Sigmoid colon (tissue), 4 donors: Measurements from ENCODE around the gene GMPR2.

Experiments
- EP300 ChIP-seq, 4 donors: sonication (generic); formaldehyde crosslinking; IDR thresholded peaks; one replicate each; pipeline ENCODE4 v1.6.1; 2017; ENCODE audit warnings: antibody characterized with exemption in 4 of 4
- POLR2A ChIP-seq, 2 donors: fragments of 450-650 bp; IDR thresholded peaks; one replicate each; pipeline ENCODE4 v1.6.1; 2016; ENCODE audit warnings: antibody characterized with exemption in 2 of 2, mild to moderate bottlenecking in 2 of 2, moderate library complexity in 2 of 2
- TF ChIP-seq, protein P1 (sequence below), 4 experiments: fragments of 450-650 bp in 3 of 4; fragments of 200-600 bp in 1 of 4; IDR thresholded peaks; one replicate each; pipeline ENCODE4 v1.5.1; 2016 to 2019; ENCODE audit warnings: antibody characterized with exemption in 4 of 4, mild to moderate bottlenecking in 3 of 4, moderate library complexity in 2 of 4

DNA sequence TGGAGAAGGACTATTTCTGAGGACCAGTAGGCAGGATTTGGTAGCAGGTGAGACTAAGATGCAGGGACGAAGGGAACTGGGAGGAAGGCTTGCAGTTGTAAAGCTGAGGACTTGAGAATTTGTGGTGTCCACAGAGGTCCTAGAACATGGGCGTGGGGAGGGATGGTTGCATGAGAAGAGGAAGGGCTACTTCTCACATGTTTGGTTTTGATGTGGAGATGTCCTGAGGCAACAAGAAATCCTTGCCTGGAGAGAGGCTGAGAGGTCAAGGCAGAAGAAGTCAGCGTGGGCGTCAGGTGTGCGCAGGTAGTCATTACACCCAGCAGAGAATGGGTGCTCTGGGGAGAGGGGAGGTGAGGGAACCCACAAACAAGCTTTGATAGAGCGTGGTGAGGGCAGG is 44.3 kb downstream of the GMPR2 start:
- TF ChIP-seq, protein P1, sequence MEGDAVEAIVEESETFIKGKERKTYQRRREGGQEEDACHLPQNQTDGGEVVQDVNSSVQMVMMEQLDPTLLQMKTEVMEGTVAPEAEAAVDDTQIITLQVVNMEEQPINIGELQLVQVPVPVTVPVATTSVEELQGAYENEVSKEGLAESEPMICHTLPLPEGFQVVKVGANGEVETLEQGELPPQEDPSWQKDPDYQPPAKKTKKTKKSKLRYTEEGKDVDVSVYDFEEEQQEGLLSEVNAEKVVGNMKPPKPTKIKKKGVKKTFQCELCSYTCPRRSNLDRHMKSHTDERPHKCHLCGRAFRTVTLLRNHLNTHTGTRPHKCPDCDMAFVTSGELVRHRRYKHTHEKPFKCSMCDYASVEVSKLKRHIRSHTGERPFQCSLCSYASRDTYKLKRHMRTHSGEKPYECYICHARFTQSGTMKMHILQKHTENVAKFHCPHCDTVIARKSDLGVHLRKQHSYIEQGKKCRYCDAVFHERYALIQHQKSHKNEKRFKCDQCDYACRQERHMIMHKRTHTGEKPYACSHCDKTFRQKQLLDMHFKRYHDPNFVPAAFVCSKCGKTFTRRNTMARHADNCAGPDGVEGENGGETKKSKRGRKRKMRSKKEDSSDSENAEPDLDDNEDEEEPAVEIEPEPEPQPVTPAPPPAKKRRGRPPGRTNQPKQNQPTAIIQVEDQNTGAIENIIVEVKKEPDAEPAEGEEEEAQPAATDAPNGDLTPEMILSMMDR (IDR thresholded peaks at IDR 0.05), result no peak
- no peak for TF ChIP-seq POLR2A (IDR thresholded peaks at IDR 0.05)
- TF ChIP-seq EP300 (IDR thresholded peaks at IDR 0.05), result no peak
